Measurements from ENCODE around the gene KCNH5.
"Not testable (repeated sequence)": the region's sequence is repeated elsewhere in the genome, so short reads cannot be mapped to it uniquely, and the experiment has no call there.

Gene KCNH5

DNA sequence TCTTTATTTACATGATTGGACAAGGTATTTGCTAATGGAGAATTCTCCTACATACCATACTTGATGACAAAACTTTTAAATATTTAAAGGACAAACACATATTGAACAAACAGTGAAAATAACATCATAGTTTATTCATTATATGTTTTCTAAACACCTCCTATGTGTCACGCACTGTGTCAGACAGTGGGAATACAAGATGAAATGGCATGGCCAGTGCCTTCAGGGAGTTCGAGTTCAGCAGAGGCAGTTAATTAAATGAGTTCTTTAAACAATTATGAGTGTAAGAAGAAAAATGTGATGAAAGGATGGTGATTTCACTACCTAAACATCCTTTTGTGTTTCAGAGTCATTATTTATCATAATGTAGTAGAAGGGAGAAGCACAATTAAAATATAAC, 159.8 kb downstream of the KCNH5 start:
- no peak for DNase-seq (ENCODE audit: low read depth)
- H3K4me3 ChIP-seq (ENCODE audit: control insufficient read depth, low read depth, low read length), result no peak overlapping the region
- TF ChIP-seq, protein P1, sequence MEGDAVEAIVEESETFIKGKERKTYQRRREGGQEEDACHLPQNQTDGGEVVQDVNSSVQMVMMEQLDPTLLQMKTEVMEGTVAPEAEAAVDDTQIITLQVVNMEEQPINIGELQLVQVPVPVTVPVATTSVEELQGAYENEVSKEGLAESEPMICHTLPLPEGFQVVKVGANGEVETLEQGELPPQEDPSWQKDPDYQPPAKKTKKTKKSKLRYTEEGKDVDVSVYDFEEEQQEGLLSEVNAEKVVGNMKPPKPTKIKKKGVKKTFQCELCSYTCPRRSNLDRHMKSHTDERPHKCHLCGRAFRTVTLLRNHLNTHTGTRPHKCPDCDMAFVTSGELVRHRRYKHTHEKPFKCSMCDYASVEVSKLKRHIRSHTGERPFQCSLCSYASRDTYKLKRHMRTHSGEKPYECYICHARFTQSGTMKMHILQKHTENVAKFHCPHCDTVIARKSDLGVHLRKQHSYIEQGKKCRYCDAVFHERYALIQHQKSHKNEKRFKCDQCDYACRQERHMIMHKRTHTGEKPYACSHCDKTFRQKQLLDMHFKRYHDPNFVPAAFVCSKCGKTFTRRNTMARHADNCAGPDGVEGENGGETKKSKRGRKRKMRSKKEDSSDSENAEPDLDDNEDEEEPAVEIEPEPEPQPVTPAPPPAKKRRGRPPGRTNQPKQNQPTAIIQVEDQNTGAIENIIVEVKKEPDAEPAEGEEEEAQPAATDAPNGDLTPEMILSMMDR (conservative IDR thresholded peaks at IDR 0.05; ENCODE audit: control insufficient read depth, insufficient read depth, low read depth, low read length), result no peak

DNA sequence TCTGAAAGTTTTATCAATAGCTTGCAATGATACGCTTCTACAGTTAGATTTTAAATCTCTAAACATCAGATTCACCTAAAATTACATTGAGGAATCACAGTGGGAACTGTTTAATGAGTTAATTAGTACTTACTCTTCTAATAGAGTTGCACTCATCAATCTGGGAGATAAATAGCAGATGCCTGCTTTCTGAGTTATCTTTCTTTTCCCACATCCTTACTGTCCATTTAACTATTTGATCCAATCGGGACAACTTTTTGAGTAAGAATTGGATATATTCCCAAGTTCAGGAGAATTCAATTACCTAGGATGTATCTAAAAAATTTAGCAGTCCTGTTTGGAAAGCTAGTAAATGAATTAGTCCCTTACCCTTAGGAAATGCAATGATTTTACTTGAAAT, 162.3 kb downstream of the KCNH5 start:
- TF ChIP-seq, protein P1 (conservative IDR thresholded peaks at IDR 0.05; ENCODE audit: control insufficient read depth, insufficient read depth, low read depth, low read length), result no peak
- DNase-seq (ENCODE audit: low read depth), result no peak
- H3K4me3 ChIP-seq (ENCODE audit: control insufficient read depth, low read depth, low read length), result no peak overlapping the region

DNA sequence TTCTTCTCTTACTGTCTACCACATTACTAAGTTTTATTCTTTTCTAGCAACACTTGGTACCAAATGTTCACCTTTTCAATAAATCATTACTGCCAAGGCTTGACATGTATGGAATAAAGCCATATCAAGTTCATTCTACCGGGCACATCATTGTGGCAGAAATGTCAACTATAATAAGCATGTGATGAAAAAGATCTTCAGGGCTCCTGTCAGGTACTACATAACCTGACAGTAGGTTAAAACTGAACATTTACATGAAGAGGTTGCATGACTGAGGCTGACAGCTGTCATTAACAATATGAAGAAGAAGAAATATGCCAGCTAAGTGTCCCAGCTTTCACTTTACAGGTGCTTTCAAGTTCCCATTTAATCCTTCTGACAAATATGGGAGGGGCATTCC, 178.9 kb downstream of the KCNH5 start:
- TF ChIP-seq, protein P1 (conservative IDR thresholded peaks at IDR 0.05; ENCODE audit: control insufficient read depth, insufficient read depth, low read depth, low read length), result no peak
- DNase-seq (ENCODE audit: low read depth), result no peak

DNA sequence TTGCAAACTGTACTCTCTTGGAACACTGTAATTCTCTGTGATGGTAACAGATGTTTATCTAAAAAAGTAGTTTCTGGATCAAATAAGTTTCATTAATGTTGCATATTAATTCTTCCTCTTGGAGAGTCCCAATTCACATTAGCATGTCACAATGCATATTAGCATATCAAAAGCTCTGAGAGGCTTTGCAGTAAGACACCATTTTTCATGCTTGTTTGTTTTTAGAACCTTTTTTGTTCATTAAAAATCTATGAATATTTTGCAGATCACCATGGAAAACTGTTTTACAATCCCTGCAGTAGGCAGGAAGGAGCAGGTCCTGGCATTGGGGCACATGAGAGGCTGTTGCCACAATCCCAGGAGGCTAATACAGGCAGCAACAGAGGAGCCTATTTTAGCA, 180.7 kb downstream of the KCNH5 start:
- no peak overlapping the region for H3K4me3 ChIP-seq (ENCODE audit: control insufficient read depth, low read depth, low read length)
- TF ChIP-seq, protein P1 (conservative IDR thresholded peaks at IDR 0.05; ENCODE audit: control insufficient read depth, insufficient read depth, low read depth, low read length), result no peak
- DNase-seq (ENCODE audit: low read depth), result no peak

More for the DNA sequence above, 178.9 kb downstream of the KCNH5 start:
- no peak overlapping the region for H3K4me3 ChIP-seq (ENCODE audit: control insufficient read depth, low read depth, low read length)

DNA sequence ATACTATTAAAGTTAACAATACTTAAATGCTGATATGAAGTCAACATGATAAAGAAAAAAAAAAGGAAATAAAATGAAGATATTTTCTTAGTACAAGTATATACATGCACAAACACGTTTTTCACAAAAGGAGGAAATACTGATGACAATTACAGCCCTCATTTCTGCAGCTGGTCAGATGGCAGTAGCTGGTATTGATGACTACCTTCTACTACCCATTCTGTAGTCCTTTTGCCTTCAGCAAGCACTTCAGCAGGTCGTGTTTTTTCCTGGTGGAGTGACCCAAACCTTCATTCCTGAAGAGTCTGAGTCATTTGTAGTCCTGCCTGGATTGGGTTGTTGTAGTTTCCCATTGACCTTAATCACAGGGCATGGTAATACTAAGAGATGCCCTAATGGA, 187.2 kb downstream of the KCNH5 start:
- not testable (repeated sequence) for DNase-seq (ENCODE audit: low read depth); H3K4me3 ChIP-seq (ENCODE audit: control insufficient read depth, low read depth, low read length)

DNA sequence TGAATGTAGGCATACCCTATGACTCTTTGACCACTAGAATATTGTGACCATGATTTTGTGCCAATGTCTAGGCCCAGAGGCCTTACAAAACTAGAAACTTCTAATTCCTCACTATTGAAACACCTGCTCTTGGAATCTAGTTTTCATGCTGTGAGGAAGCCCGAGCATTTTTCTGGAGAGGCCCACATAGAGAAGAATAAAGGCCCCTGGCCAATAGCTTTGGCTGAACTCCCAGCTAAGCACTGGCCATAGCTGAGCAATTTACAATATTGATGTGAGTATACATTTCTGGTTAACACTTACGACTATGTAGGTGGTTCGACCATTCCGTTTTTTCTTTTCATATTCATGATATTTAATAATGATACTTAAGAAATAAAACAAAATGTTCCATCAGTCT, 190.3 kb downstream of the KCNH5 start:
- no peak for DNase-seq (ENCODE audit: low read depth)
- H3K4me3 ChIP-seq (ENCODE audit: control insufficient read depth, low read depth, low read length), result no peak overlapping the region
- TF ChIP-seq, protein P1 (conservative IDR thresholded peaks at IDR 0.05; ENCODE audit: control insufficient read depth, insufficient read depth, low read depth, low read length), result no peak

DNA sequence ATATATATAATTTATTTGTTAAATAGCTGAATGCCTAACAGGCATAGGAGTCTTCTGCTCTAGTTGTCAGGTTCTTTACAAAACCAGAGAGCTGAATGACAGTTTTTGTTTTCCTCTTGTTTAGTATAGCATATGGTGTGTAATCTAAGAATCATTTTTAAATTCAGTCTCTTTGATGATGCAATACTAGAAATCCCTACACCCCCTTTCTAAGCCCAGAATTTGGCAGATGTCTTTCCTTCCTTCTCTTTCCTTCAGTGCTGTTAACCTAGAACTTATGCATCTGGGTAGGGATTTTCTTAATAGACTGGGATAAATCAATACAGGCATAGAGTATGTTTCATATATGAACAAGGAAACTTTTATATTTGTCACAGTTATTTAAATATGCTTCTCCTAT, 198.1 kb downstream of the KCNH5 start:
- TF ChIP-seq, protein P1 (conservative IDR thresholded peaks at IDR 0.05; ENCODE audit: control insufficient read depth, insufficient read depth, low read depth, low read length), result no peak
- no peak for DNase-seq (ENCODE audit: low read depth)

More for the DNA sequence above, 198.1 kb downstream of the KCNH5 start:
- no peak overlapping the region for H3K4me3 ChIP-seq (ENCODE audit: control insufficient read depth, low read depth, low read length)
